Panc1 (cell line): Measurements from ENCODE around the gene PPP1R7. TPM values are rescaled to one million over a fixed set of nuclear protein-coding genes. Genes with fewer than 3 reads are reported as not detected.

Source experiments
- ATAC-seq: fragments of 200-7000 bp; cut with Tn5 transposase; 2 replicates; pipeline ENCODE4 v1.9.1; 2020; ENCODE audit warnings: mild to moderate bottlenecking, moderate library complexity
- BruUV-seq: library from RNA; stranded (reverse); fragments of 400-500 nt; replicated peaks from 2 replicates; lab custom pipeline; 2021; lab: Mats Ljungman, UMichigan
- CTCF ChIA-PET: fragments of 300-600 bp; sonication (Branson Sonifier 250); formaldehyde crosslinking; loops from one replicate; lab custom pipeline; 2022; ENCODE audit warnings: antibody characterized with exemption; lab: Charles Lee
- POLR2A ChIA-PET: fragments of 300-600 bp; sonication (Branson Sonifier 250); formaldehyde crosslinking; loops from one replicate; lab custom pipeline; 2022; ENCODE audit warnings: antibody characterized with exemption; lab: Charles Lee
- DNase-seq: peaks from one replicate; pipeline ENCODE4 v3.0.0-alpha.2; 2010; ENCODE audit warnings: low read depth, low spot score
- H3K27ac ChIP-seq: 2 replicates; pipeline ENCODE4 v1.5.1; 2011; ENCODE audit warnings: mild to moderate bottlenecking, low read length, inconsistent platforms
- H3K27me3 ChIP-seq: fragments of 200-500 bp; sonication (Bioruptor generic); 2 replicates; pipeline ENCODE4 v1.6.0; 2014; ENCODE audit warnings: low read length, inconsistent platforms; ENCODE audit not compliant: control insufficient read depth, insufficient read depth
- H3K36me3 ChIP-seq: fragments of 200-500 bp; sonication (Bioruptor generic); 2 replicates; pipeline ENCODE4 v1.5.1; 2014; ENCODE audit warnings: inconsistent platforms, mild to moderate bottlenecking, low read length, moderate library complexity; ENCODE audit not compliant: control insufficient read depth, insufficient read depth
- H3K4me1 ChIP-seq: 2 replicates; pipeline ENCODE4 v1.5.1; 2011; ENCODE audit warnings: inconsistent platforms, mild to moderate bottlenecking, low read length, moderate library complexity; ENCODE audit not compliant: control insufficient read depth, insufficient read depth
- H3K4me3 ChIP-seq, 2 experiments: 2 replicates each; pipeline ENCODE4 v1.5.1; 2011 to 2012; ENCODE audit warnings: low read depth in 2 of 2, low read length in 2 of 2, mild to moderate bottlenecking in 2 of 2, inconsistent platforms in 1 of 2, moderate library complexity in 1 of 2
- H3K9me3 ChIP-seq: fragments of 200-500 bp; sonication (Bioruptor generic); 2 replicates; pipeline ENCODE4 v1.5.1; 2014; ENCODE audit warnings: low read depth, mild to moderate bottlenecking, inconsistent platforms, low read length, moderate library complexity; ENCODE audit not compliant: control insufficient read depth, insufficient read depth
- POLR2AphosphoS5 ChIP-seq: IDR thresholded peaks from 2 replicates; pipeline ENCODE4 v1.6.1; 2012; ENCODE audit warnings: mild to moderate bottlenecking, low read depth, low read length, moderate library complexity
- SIN3A ChIP-seq: IDR thresholded peaks from 2 replicates; pipeline ENCODE4 v1.6.1; 2012; ENCODE audit warnings: low read depth, mild to moderate bottlenecking, low read length, moderate library complexity, borderline replicate concordance; ENCODE audit not compliant: insufficient read depth
- TCF7L2 ChIP-seq: IDR thresholded peaks from 2 replicates; pipeline ENCODE4 v1.6.1; 2011; ENCODE audit warnings: mild to moderate bottlenecking, low read depth, low read length, inconsistent platforms
- in situ Hi-C: cut with HindIII; loops from 2 replicates; pipeline ENCODE4 v1.10.0; 2016; ENCODE audit warnings: low sequenced_read_pairs, low pct_unique_long_range_greater_than_20kb
- intact Hi-C: fragments of 100-400 bp; cut with micrococcal nuclease; formaldehyde crosslinking; loops from one replicate; pipeline ENCODE4 v1.10.0; 2022; ENCODE audit not compliant: unreplicated experiment
- total RNA-seq: library from RNA; stranded (reverse); gene quantifications from one replicate; pipeline ENCODE4 v1.2.1, GENCODE V29; 2021; ENCODE audit not compliant: unreplicated experiment
- TF ChIP-seq, protein P1 (sequence below): fragments of 450-650 bp; IDR thresholded peaks from 2 replicates; pipeline ENCODE4 v1.5.1; 2017; ENCODE audit warnings: mild to moderate bottlenecking
- TF ChIP-seq, protein P2 (sequence below), 2 experiments: IDR thresholded peaks; 2 replicates each; pipeline ENCODE4 v1.6.1; 2011 to 2012; ENCODE audit warnings: low read depth in 2 of 2, control low read depth in 1 of 2, low read length in 1 of 2, mild to moderate bottlenecking in 1 of 2, moderate library complexity in 1 of 2; ENCODE audit not compliant: insufficient read depth in 1 of 2

Gene PPP1R7
- total RNA-seq, 1 experiment from 2014 or later = 64.2 TPM

DNA sequence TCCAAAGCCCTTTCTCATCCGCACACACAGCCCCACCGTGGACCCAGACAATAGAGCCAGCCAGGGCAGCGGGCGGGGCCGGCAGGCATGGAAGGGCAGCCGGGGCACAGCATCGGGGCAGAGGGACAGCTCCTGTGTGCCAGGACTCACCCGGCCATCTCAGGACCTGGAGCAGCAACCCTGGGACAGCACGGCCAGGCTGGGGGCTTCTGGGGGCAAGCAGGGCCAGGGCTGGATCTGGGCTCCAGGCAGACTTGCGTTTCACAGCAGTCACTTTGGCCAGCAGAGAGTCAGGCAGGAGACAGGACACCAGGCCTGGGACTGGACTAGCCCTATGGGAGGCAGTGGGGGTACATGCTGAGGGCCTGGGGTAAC, 53.7 kb downstream of the PPP1R7 start:
- Histone ChIP-seq H3K4me3 (no peak overlapping the region), H3K27me3 (no peaks in the 10 kb centered on the region), H3K9me3 (no peaks in the 10 kb centered on the region), H3K36me3 (no peaks in the 10 kb centered on the region), H3K4me1 (no peaks in the 10 kb centered on the region), H3K27ac (no peak overlapping the region)
- POLR2A ChIA-PET = no interaction called here
- BruUV-seq = no TSS peak
- ATAC-seq (no peak), DNase-seq (no peak)
- TF ChIP-seq POLR2AphosphoS5 (no peak), SIN3A (no peak), TCF7L2 (no peak)
- TF ChIP-seq, protein P1, sequence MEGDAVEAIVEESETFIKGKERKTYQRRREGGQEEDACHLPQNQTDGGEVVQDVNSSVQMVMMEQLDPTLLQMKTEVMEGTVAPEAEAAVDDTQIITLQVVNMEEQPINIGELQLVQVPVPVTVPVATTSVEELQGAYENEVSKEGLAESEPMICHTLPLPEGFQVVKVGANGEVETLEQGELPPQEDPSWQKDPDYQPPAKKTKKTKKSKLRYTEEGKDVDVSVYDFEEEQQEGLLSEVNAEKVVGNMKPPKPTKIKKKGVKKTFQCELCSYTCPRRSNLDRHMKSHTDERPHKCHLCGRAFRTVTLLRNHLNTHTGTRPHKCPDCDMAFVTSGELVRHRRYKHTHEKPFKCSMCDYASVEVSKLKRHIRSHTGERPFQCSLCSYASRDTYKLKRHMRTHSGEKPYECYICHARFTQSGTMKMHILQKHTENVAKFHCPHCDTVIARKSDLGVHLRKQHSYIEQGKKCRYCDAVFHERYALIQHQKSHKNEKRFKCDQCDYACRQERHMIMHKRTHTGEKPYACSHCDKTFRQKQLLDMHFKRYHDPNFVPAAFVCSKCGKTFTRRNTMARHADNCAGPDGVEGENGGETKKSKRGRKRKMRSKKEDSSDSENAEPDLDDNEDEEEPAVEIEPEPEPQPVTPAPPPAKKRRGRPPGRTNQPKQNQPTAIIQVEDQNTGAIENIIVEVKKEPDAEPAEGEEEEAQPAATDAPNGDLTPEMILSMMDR = no peak
- TF ChIP-seq, protein P2, sequence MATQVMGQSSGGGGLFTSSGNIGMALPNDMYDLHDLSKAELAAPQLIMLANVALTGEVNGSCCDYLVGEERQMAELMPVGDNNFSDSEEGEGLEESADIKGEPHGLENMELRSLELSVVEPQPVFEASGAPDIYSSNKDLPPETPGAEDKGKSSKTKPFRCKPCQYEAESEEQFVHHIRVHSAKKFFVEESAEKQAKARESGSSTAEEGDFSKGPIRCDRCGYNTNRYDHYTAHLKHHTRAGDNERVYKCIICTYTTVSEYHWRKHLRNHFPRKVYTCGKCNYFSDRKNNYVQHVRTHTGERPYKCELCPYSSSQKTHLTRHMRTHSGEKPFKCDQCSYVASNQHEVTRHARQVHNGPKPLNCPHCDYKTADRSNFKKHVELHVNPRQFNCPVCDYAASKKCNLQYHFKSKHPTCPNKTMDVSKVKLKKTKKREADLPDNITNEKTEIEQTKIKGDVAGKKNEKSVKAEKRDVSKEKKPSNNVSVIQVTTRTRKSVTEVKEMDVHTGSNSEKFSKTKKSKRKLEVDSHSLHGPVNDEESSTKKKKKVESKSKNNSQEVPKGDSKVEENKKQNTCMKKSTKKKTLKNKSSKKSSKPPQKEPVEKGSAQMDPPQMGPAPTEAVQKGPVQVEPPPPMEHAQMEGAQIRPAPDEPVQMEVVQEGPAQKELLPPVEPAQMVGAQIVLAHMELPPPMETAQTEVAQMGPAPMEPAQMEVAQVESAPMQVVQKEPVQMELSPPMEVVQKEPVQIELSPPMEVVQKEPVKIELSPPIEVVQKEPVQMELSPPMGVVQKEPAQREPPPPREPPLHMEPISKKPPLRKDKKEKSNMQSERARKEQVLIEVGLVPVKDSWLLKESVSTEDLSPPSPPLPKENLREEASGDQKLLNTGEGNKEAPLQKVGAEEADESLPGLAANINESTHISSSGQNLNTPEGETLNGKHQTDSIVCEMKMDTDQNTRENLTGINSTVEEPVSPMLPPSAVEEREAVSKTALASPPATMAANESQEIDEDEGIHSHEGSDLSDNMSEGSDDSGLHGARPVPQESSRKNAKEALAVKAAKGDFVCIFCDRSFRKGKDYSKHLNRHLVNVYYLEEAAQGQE (IDR thresholded peaks at IDR 0.05; ENCODE audit: insufficient read depth in 1 of 2, low read depth in 2 of 2, low read length in 1 of 2) = no peak
- in situ Hi-C loops = no loop called here
- CTCF ChIA-PET = no interaction called here
- intact Hi-C loops = no loop called here

DNA sequence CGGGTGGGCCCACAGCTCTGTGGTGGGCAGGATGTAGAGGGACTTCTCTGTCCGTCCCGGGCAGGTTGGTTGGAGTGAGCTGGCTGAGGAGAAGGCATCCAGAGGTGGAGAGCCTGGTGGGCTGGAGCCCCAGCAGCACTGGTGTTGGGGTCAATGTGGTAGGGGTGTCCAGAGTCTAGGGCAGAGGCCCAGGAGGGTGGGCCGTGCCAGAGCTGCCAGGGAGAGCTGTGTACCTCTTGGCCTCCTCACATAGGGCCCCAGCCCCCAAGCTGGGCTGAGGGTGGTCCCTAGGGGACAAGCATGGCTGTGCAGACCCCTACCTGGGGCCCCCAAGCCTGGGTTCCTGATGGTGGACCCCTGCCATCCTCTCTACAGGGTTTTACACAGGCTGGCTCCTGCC, 54.2 kb downstream of the PPP1R7 start:
- no peaks in the 10 kb centered on the region for H3K4me1 ChIP-seq
- DNase-seq (no peak), ATAC-seq (no peak)
- no TSS peak for BruUV-seq
- TF ChIP-seq TCF7L2 = no peak
- TF ChIP-seq, protein P1 = no peak
- no peak for TF ChIP-seq SIN3A
- TF ChIP-seq POLR2AphosphoS5 = no peak
- TF ChIP-seq, protein P2 (IDR thresholded peaks at IDR 0.05; ENCODE audit: insufficient read depth in 1 of 2, low read depth in 2 of 2, low read length in 1 of 2) = no peak
- H3K27me3 ChIP-seq = no peaks in the 10 kb centered on the region
- ChIA-PET POLR2A (no interaction called here), CTCF (no interaction called here)
- H3K36me3 ChIP-seq = no peaks in the 10 kb centered on the region
- H3K27ac ChIP-seq = no peak overlapping the region
- in situ Hi-C loops (no loop called here), intact Hi-C loops (no loop called here)
- H3K9me3 ChIP-seq = no peaks in the 10 kb centered on the region
- no peak overlapping the region for H3K4me3 ChIP-seq
